Measurements from ENCODE around the gene ADAT3.

The ADAT3 gene

DNA sequence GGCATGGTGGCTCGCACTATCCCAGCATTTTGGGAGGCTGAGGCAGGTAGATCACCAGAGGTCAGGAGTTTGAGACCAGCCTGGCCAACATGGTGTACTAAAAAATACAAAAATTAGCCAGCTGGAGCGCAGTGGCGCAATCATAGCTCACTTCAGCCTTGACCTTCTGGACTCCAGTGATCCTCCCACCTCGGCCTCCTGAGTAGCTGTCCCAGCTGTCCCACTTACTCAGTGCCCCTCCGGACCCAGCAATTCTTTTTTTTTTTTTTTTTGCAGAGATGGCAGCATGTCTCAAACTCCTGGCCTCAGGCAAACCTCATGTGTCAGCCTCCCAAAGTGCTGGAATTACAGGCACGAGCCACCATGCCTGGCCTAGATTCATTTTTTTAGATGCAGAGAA, 2.3 kb upstream of the ADAT3 start:
- H3K4me3 ChIP-seq (ENCODE audit: low read depth, low read length): no peak overlapping the region
- no peak for DNase-seq (ENCODE audit: low read depth)
- TF ChIP-seq MYC (IDR thresholded peaks at IDR 0.05; ENCODE audit: low read depth, low read length): no peak
- TF ChIP-seq, protein P1, sequence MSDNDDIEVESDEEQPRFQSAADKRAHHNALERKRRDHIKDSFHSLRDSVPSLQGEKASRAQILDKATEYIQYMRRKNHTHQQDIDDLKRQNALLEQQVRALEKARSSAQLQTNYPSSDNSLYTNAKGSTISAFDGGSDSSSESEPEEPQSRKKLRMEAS (IDR thresholded peaks at IDR 0.05; ENCODE audit: low read depth, low read length): no peak

DNA sequence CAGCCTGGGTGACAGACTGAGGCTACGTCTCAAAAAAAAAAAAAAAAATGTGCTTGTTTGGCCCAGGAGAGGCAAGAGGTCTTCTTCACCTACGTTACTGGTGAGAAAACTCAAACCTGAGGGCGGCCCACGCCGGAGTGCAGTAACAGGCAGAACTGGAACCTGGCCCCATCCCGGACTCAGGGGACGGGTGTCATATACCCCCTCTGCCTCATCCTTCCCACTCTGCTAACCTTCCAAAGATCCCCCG, 414 bp upstream of the ADAT3 start:
- no peak for TF ChIP-seq POLR2A (IDR thresholded peaks at IDR 0.05; ENCODE audit: extremely low read depth, insufficient read length)
- TF ChIP-seq, protein P1 (IDR thresholded peaks at IDR 0.05; ENCODE audit: low read depth, low read length): no peak
- TF ChIP-seq MYC (IDR thresholded peaks at IDR 0.05; ENCODE audit: low read depth, low read length): no peak
- TF ChIP-seq, protein P2, sequence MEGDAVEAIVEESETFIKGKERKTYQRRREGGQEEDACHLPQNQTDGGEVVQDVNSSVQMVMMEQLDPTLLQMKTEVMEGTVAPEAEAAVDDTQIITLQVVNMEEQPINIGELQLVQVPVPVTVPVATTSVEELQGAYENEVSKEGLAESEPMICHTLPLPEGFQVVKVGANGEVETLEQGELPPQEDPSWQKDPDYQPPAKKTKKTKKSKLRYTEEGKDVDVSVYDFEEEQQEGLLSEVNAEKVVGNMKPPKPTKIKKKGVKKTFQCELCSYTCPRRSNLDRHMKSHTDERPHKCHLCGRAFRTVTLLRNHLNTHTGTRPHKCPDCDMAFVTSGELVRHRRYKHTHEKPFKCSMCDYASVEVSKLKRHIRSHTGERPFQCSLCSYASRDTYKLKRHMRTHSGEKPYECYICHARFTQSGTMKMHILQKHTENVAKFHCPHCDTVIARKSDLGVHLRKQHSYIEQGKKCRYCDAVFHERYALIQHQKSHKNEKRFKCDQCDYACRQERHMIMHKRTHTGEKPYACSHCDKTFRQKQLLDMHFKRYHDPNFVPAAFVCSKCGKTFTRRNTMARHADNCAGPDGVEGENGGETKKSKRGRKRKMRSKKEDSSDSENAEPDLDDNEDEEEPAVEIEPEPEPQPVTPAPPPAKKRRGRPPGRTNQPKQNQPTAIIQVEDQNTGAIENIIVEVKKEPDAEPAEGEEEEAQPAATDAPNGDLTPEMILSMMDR (IDR thresholded peaks at IDR 0.05; ENCODE audit: low read depth, low read length): no peak
- H3K4me3 ChIP-seq (ENCODE audit: low read depth, low read length): peak overlapping the region; percentile 34
- DNase-seq (ENCODE audit: low read depth): no peak

DNA sequence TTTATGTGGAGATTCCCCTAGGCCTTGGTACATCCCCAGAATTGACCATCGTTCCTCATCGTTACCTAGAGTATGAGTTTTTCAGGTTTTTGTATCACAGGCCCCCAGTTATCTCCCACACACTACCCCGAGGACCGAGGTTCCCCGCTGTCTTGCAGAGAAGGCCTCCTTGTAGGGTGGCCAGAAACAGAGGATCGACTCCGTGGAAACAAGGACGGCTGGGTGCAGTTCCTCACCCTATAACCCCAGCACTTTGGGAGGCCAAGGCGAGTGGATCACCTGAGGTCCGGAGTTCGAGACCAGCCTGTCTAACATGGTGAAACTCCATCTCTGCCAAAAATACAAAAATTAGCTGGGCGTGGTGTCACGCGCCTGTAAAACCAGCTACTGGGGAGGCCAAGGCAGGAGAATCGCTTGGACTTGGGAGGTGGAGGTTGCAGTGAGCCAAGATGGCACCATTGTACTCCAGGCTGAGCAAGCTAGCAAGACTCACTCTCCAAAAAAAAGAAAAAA, 720 bp downstream of the ADAT3 start:
- TF ChIP-seq MYC (IDR thresholded peaks at IDR 0.05; ENCODE audit: low read depth, low read length) (no peak), POLR2A (IDR thresholded peaks at IDR 0.05; ENCODE audit: extremely low read depth, insufficient read length) (no peak)
- TF ChIP-seq, protein P1 (IDR thresholded peaks at IDR 0.05; ENCODE audit: low read depth, low read length): no peak
- TF ChIP-seq, protein P2 (IDR thresholded peaks at IDR 0.05; ENCODE audit: low read depth, low read length): no peak
- no peak for DNase-seq (ENCODE audit: low read depth)
- peak overlapping the region; percentile 72 for H3K4me3 ChIP-seq (ENCODE audit: low read depth, low read length)

DNA sequence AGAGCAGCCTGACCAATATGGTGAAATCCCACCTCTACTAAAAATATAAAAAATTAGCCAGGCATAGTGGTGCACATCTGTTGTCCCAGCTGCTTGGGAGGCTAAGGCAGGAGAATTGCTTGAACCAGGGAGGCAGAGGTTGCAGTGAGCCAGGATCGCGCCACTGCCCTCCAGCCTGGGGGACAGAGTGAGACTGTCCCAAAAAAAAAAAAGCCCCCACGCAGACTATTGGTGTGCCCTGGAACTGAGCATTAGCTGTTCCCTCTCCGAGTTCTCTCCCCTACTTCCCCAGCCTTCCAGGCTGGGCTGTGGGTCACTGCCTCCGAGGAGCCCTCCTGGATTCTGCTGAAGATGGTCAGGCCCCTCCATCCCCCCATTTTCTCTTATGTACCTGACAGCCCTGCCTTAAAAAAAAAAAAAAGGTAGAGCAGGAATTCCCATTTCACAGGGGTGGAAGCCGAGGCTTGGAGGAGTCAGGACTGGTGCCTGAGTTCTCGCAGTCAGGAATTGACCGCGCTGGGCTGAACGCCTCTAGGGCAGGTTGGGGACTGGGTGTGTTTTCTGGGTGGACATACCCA, 1.9 kb downstream of the ADAT3 start:
- H3K4me3 ChIP-seq (ENCODE audit: low read depth, low read length): no peak overlapping the region
- no peak for DNase-seq (ENCODE audit: low read depth)
- TF ChIP-seq POLR2A (IDR thresholded peaks at IDR 0.05; ENCODE audit: extremely low read depth, insufficient read length) (no peak), MYC (IDR thresholded peaks at IDR 0.05; ENCODE audit: low read depth, low read length) (no peak)
- TF ChIP-seq, protein P2 (IDR thresholded peaks at IDR 0.05; ENCODE audit: low read depth, low read length): no peak
- TF ChIP-seq, protein P1 (IDR thresholded peaks at IDR 0.05; ENCODE audit: low read depth, low read length): no peak

DNA sequence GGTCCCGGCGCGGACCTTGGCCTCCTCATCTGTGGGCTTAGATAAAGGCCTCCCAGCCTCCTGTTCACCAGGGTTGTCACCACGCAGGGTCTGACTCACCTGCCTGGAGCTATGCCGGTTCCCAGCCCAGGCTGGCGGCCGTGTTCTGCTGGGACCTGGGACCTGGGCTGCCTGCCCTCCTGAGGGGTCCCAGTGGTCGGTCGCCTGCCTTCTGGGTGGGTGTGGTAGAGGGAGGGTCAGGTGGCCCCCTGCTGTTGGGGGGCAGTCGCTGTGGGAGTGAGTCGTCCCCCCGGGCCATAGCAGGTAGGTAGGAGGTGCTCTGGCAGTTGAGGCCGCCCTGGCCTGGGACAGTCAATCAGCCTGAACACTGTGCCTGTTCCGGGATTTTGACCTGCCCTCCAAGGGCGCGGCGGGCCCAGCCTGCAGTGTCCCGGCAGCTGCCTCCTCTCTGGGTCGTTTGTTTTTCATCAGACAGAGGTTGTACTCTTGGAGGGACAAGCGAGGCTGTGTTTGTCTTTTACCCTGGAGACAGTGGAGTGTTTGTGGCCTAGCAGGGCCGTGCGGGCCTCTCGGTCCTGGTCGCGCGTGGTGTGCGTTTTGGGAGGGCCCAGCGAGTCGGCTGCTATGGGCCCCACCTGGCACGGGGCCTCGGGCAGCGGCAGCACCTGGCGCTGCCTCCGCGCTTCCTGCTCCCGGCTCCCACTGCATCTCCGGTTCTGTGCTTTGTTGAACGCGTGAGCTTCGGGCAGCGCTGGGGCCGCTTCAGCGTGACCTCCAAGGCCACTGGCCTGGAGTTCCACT, 2.6 kb downstream of the ADAT3 start:
- no peak overlapping the region for H3K4me3 ChIP-seq (ENCODE audit: low read depth, low read length)
- TF ChIP-seq, protein P2 (IDR thresholded peaks at IDR 0.05; ENCODE audit: low read depth, low read length): no peak
- TF ChIP-seq, protein P1 (IDR thresholded peaks at IDR 0.05; ENCODE audit: low read depth, low read length): no peak
- no peak for TF ChIP-seq MYC (IDR thresholded peaks at IDR 0.05; ENCODE audit: low read depth, low read length)
- no peak for DNase-seq (ENCODE audit: low read depth)

DNA sequence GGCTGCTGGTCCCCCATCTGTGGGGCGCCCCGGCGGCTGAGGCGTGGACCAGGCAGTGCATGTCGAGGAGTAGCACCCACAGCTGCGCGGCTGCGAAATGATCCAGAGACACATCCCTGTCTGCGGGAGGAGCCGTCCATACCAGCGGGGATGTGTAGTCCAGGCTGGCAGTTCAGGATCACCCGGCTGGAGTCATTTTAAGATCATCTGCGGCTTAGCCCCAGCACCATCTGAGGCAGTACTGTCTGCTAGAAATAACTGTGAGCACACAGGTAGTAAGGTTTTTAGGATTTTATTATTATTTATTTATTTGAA, 3.1 kb downstream of the ADAT3 start:
- no peak for TF ChIP-seq POLR2A (IDR thresholded peaks at IDR 0.05; ENCODE audit: extremely low read depth, insufficient read length)
- TF ChIP-seq, protein P2 (IDR thresholded peaks at IDR 0.05; ENCODE audit: low read depth, low read length): no peak
- TF ChIP-seq, protein P1 (IDR thresholded peaks at IDR 0.05; ENCODE audit: low read depth, low read length): no peak
- TF ChIP-seq MYC (IDR thresholded peaks at IDR 0.05; ENCODE audit: low read depth, low read length): no peak
- DNase-seq (ENCODE audit: low read depth): no peak

More for the DNA sequence above, 3.1 kb downstream of the ADAT3 start:
- H3K4me3 ChIP-seq (ENCODE audit: low read depth, low read length): no peak overlapping the region

Data from NB4 (cell line).